Endometrium (tissue), 2 donors: Measurements from ENCODE around the gene OR2T27.
"Not testable (repeated sequence)": the region's sequence is repeated elsewhere in the genome, so short reads cannot be mapped to it uniquely, and the experiment has no call there.

Source experiments
- FAIRE-seq: peaks from 2 replicates; lab custom pipeline; 2012; peaks lifted over from hg19 to GRCh38; lab: Jason Lieb, UNC
- donor health status: control.
- donor health status: control.

OR2T27 gene

GRCh38 chr1:248655354-248655753 is at the start of gene OR2T27:
TSS of gene OR2T27 (minus strand) at chr1:248655528. CDS start at chr1:248650884, 4,644 bp downstream.
- FAIRE-seq: not testable (repeated sequence)

GRCh38 chr1:248704606-248705005 is 49.3 kb upstream of the OR2T27 start:
- no peak for FAIRE-seq

- FAIRE-seq: no peak
These were observed 48.3 kb upstream of the OR2T27 start for GRCh38 chr1:248703674-248704073.

GRCh38 chr1:248702714-248703113 is 47.4 kb upstream of the OR2T27 start, which contains the start of gene OR14I1:
TSS of gene OR14I1 (minus strand) at chr1:248702766.
- FAIRE-seq: no peak

GRCh38 chr1:248699099-248699498 is 43.8 kb upstream of the OR2T27 start:
- no peak for FAIRE-seq

- no peak for FAIRE-seq
These were observed 42.6 kb upstream of the OR2T27 start for GRCh38 chr1:248697907-248698306.

- FAIRE-seq: no peak
These were observed 41.4 kb upstream of the OR2T27 start for GRCh38 chr1:248696774-248697173.

GRCh38 chr1:248696261-248696660 is 40.9 kb upstream of the OR2T27 start:
- no peak for FAIRE-seq

- no peak for FAIRE-seq
These were observed 40.3 kb upstream of the OR2T27 start for GRCh38 chr1:248695451-248696132.

GRCh38 chr1:248691567-248692155 is 36.3 kb upstream of the OR2T27 start:
- no peak for FAIRE-seq

GRCh38 chr1:248688527-248689298 is 33.4 kb upstream of the OR2T27 start:
- FAIRE-seq: no peak

GRCh38 chr1:248686815-248687214 is 31.5 kb upstream of the OR2T27 start:
- no peak for FAIRE-seq

- no peak for FAIRE-seq
These were observed 26.3 kb upstream of the OR2T27 start for GRCh38 chr1:248681651-248682050.

GRCh38 chr1:248670003-248670402 is 14.7 kb upstream of the OR2T27 start:
- FAIRE-seq: no peak

- FAIRE-seq: not testable (repeated sequence)
These were observed 8.4 kb upstream of the OR2T27 start for GRCh38 chr1:248663453-248664328.

GRCh38 chr1:248656797-248657196 is 1.5 kb upstream of the OR2T27 start:
- not testable (repeated sequence) for FAIRE-seq

- FAIRE-seq: not testable (repeated sequence)
These were observed 6.4 kb downstream of the OR2T27 start for GRCh38 chr1:248648770-248649536.

GRCh38 chr1:248645178-248645577 is 10.2 kb downstream of the OR2T27 start, which contains the start of gene OR2T35:
TSS of gene OR2T35 (minus strand) at chr1:248645278. CDS start at chr1:248639258, 6,020 bp downstream.
- not testable (repeated sequence) for FAIRE-seq

- not testable (repeated sequence) for FAIRE-seq
These were observed 12.2 kb downstream of the OR2T27 start for GRCh38 chr1:248642971-248643651.

- FAIRE-seq: not testable (repeated sequence)
These were observed 13.7 kb downstream of the OR2T27 start for GRCh38 chr1:248641583-248641982.
